OCI-LY1 (cell line): ENCODE results near the gene PCSK6.

Source experiments
- EZH2 ChIP-seq: fragments of 200-600 bp; sonication (generic), shearing (Covaris generic); IDR thresholded peaks from 2 replicates; pipeline ENCODE4 v1.8.0; 2017; ENCODE audit warnings: borderline replicate concordance, mixed run types, mild to moderate bottlenecking, antibody characterized with exemption, low read length, moderate library complexity, mixed read lengths
- TF ChIP-seq, protein P1 (sequence below): fragments of 200-600 bp; sonication (generic), shearing (Covaris generic); IDR thresholded peaks from 2 replicates; pipeline ENCODE4 v1.5.1; 2017; ENCODE audit warnings: mild to moderate bottlenecking, antibody characterized with exemption, low read length, moderate library complexity, mixed read lengths

DNA sequence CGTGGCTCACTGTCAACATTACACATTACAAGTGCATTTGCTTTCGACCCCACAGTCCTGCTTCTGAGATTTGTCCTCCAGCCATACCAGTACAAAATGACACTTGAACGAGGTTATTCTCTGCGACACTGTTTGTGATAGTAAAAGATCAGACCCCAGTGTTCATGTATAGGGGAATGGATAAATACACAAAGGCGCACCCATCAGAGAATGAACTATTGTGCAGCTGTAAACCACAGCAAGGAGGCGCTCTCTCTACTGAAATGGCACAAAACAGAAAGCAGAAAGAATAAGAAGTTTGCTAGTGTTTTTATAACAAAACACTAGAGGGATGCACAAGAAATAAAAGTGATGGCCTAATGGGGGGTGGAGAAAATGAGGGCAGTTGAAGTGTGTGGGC lies 232.8 kb downstream of the PCSK6 start:
- TF ChIP-seq, protein P1, sequence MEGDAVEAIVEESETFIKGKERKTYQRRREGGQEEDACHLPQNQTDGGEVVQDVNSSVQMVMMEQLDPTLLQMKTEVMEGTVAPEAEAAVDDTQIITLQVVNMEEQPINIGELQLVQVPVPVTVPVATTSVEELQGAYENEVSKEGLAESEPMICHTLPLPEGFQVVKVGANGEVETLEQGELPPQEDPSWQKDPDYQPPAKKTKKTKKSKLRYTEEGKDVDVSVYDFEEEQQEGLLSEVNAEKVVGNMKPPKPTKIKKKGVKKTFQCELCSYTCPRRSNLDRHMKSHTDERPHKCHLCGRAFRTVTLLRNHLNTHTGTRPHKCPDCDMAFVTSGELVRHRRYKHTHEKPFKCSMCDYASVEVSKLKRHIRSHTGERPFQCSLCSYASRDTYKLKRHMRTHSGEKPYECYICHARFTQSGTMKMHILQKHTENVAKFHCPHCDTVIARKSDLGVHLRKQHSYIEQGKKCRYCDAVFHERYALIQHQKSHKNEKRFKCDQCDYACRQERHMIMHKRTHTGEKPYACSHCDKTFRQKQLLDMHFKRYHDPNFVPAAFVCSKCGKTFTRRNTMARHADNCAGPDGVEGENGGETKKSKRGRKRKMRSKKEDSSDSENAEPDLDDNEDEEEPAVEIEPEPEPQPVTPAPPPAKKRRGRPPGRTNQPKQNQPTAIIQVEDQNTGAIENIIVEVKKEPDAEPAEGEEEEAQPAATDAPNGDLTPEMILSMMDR, result peak; percentile 77
- no peak for TF ChIP-seq EZH2
